HG03039 (cell line): ENCODE data around the gene PLEKHG4B.

Experiments used
- ATAC-seq: cut with Tn5 transposase; IDR thresholded peaks from one replicate; pipeline ENCODE4 v1.9.1; 2021; ENCODE audit warnings: mild to moderate bottlenecking, moderate library complexity; ENCODE audit not compliant: unreplicated experiment

Gene PLEKHG4B

GRCh38 chr5:128446-128845, 36.5 kb downstream of the PLEKHG4B start:
- ATAC-seq = no peak

- no peak for ATAC-seq
These were observed 37.2 kb downstream of the PLEKHG4B start for GRCh38 chr5:129148-129547.

GRCh38 chr5:129820-130219, 37.9 kb downstream of the PLEKHG4B start:
- no peak for ATAC-seq

GRCh38 chr5:130601-131131, 38.7 kb downstream of the PLEKHG4B start:
- ATAC-seq = no peak

GRCh38 chr5:136901-137300, 44.9 kb downstream of the PLEKHG4B start:
- no peak for ATAC-seq

- ATAC-seq = no peak
These were observed 45.8 kb downstream of the PLEKHG4B start for GRCh38 chr5:137741-138140.

GRCh38 chr5:138936-139335, 47.0 kb downstream of the PLEKHG4B start:
- ATAC-seq = no peak

- no peak for ATAC-seq
These were observed 47.8 kb downstream of the PLEKHG4B start for GRCh38 chr5:139579-140442.

GRCh38 chr5:140443-140829, 48.5 kb downstream of the PLEKHG4B start:
- no peak for ATAC-seq

GRCh38 chr5:141211-141610, 49.2 kb downstream of the PLEKHG4B start:
- no peak for ATAC-seq

- no peak for ATAC-seq
These were observed 49.8 kb downstream of the PLEKHG4B start for GRCh38 chr5:141761-142160.

- ATAC-seq = no peak
These were observed 50.4 kb downstream of the PLEKHG4B start for GRCh38 chr5:142246-142810.

- ATAC-seq = no peak
These were observed 51.1 kb downstream of the PLEKHG4B start for GRCh38 chr5:143041-143440.

GRCh38 chr5:144941-145340, 53.0 kb downstream of the PLEKHG4B start:
- no peak for ATAC-seq

- no peak for ATAC-seq
These were observed 53.8 kb downstream of the PLEKHG4B start for GRCh38 chr5:145585-146323.

- ATAC-seq = no peak
These were observed 55.8 kb downstream of the PLEKHG4B start for GRCh38 chr5:147751-148150.

GRCh38 chr5:149745-150485, 57.9 kb downstream of the PLEKHG4B start:
- ATAC-seq = no peak

- no peak for ATAC-seq
These were observed 58.8 kb downstream of the PLEKHG4B start for GRCh38 chr5:150746-151145.

GRCh38 chr5:152077-152476, 60.1 kb downstream of the PLEKHG4B start:
- no peak for ATAC-seq

GRCh38 chr5:153256-153655, 61.3 kb downstream of the PLEKHG4B start:
- no peak for ATAC-seq

GRCh38 chr5:154236-154635, 62.3 kb downstream of the PLEKHG4B start:
- ATAC-seq = no peak
